ENCODE results near the gene DAZAP2.

DAZAP2 gene

GRCh38 chr12:51254536-51254935, 15.9 kb downstream of the DAZAP2 start:
- TF ChIP-seq GATA3 (IDR thresholded peaks at IDR 0.05; ENCODE audit: low read depth, low read length) (no peak), GATA2 (IDR thresholded peaks at IDR 0.05; ENCODE audit: low read depth, low read length) (no peak)

- no peak for TF ChIP-seq GATA2 (IDR thresholded peaks at IDR 0.05; ENCODE audit: low read depth, low read length)
- no peak for TF ChIP-seq GATA3 (IDR thresholded peaks at IDR 0.05; ENCODE audit: low read depth, low read length)
These were observed 24.1 kb downstream of the DAZAP2 start for GRCh38 chr12:51262758-51263177.

- no peak for TF ChIP-seq GATA3 (IDR thresholded peaks at IDR 0.05; ENCODE audit: low read depth, low read length)
- no peak for TF ChIP-seq GATA2 (IDR thresholded peaks at IDR 0.05; ENCODE audit: low read depth, low read length)
These were observed 24.7 kb downstream of the DAZAP2 start for GRCh38 chr12:51263341-51263740.

- TF ChIP-seq GATA2 (IDR thresholded peaks at IDR 0.05; ENCODE audit: low read depth, low read length), result no peak
- no peak for TF ChIP-seq GATA3 (IDR thresholded peaks at IDR 0.05; ENCODE audit: low read depth, low read length)
These were observed 25.7 kb downstream of the DAZAP2 start for GRCh38 chr12:51264297-51264696.

- TF ChIP-seq GATA2 (IDR thresholded peaks at IDR 0.05; ENCODE audit: low read depth, low read length) (no peak), GATA3 (IDR thresholded peaks at IDR 0.05; ENCODE audit: low read depth, low read length) (no peak)
These were observed 26.4 kb downstream of the DAZAP2 start for GRCh38 chr12:51265024-51265423.

GRCh38 chr12:51269174-51270066, 30.8 kb downstream of the DAZAP2 start:
- no peak for TF ChIP-seq GATA3 (IDR thresholded peaks at IDR 0.05; ENCODE audit: low read depth, low read length)
- TF ChIP-seq GATA2 (IDR thresholded peaks at IDR 0.05; ENCODE audit: low read depth, low read length), result no peak

GRCh38 chr12:51270067-51270950, 31.7 kb downstream of the DAZAP2 start, which contains the start of gene SMAGP:
SMAGP (minus strand) TSS chr12:51270415; CDS start chr12:51269278, 1,137 bp downstream.
- TF ChIP-seq GATA2 (IDR thresholded peaks at IDR 0.05; ENCODE audit: low read depth, low read length), result no peak
- TF ChIP-seq GATA3 (IDR thresholded peaks at IDR 0.05; ENCODE audit: low read depth, low read length), result no peak

GRCh38 chr12:51270951-51271518, 32.4 kb downstream of the DAZAP2 start:
- TF ChIP-seq GATA3 (IDR thresholded peaks at IDR 0.05; ENCODE audit: low read depth, low read length) (no peak), GATA2 (IDR thresholded peaks at IDR 0.05; ENCODE audit: low read depth, low read length) (no peak)

GRCh38 chr12:51275088-51275487, 36.5 kb downstream of the DAZAP2 start:
- TF ChIP-seq GATA3 (IDR thresholded peaks at IDR 0.05; ENCODE audit: low read depth, low read length), result no peak
- TF ChIP-seq GATA2 (IDR thresholded peaks at IDR 0.05; ENCODE audit: low read depth, low read length), result no peak

GRCh38 chr12:51281202-51281924, 42.7 kb downstream of the DAZAP2 start:
- no peak for TF ChIP-seq GATA3 (IDR thresholded peaks at IDR 0.05; ENCODE audit: low read depth, low read length)
- no peak for TF ChIP-seq GATA2 (IDR thresholded peaks at IDR 0.05; ENCODE audit: low read depth, low read length)

- TF ChIP-seq GATA3 (IDR thresholded peaks at IDR 0.05; ENCODE audit: low read depth, low read length) (no peak), GATA2 (IDR thresholded peaks at IDR 0.05; ENCODE audit: low read depth, low read length) (no peak)
These were observed 47.2 kb downstream of the DAZAP2 start for GRCh38 chr12:51285843-51286242.
